Measurements from ENCODE around the gene LY6G5B.
A peak's percentile ranks its signal among the peaks of the same experiment; 100 is the strongest.

LY6G5B gene

GRCh38 chr6:31631209-31631608 lies 38.6 kb upstream of the LY6G5B start:
- no peaks in the 10 kb centered on the region for H3K9me3 ChIP-seq (ENCODE audit: insufficient read depth, low read depth, low read length)
- no peak overlapping the region for H3K27ac ChIP-seq (ENCODE audit: low read depth, low read length)
- no peaks in the 10 kb centered on the region for H3K27me3 ChIP-seq (ENCODE audit: insufficient read depth, low read length)
- no peak overlapping the region for H3K9ac ChIP-seq (ENCODE audit: low read depth, low read length)
- WGBS: 96% methylated on average over 16 of the region's 16 CpGs
- H3K36me3 ChIP-seq (ENCODE audit: insufficient read depth, low read length): peaks cover 100% of the 10 kb centered on the region
- H3K4me3 ChIP-seq (ENCODE audit: low read length): no peak overlapping the region
- no peaks in the 10 kb centered on the region for H3K4me1 ChIP-seq (ENCODE audit: insufficient read depth, low read length)

DNA sequence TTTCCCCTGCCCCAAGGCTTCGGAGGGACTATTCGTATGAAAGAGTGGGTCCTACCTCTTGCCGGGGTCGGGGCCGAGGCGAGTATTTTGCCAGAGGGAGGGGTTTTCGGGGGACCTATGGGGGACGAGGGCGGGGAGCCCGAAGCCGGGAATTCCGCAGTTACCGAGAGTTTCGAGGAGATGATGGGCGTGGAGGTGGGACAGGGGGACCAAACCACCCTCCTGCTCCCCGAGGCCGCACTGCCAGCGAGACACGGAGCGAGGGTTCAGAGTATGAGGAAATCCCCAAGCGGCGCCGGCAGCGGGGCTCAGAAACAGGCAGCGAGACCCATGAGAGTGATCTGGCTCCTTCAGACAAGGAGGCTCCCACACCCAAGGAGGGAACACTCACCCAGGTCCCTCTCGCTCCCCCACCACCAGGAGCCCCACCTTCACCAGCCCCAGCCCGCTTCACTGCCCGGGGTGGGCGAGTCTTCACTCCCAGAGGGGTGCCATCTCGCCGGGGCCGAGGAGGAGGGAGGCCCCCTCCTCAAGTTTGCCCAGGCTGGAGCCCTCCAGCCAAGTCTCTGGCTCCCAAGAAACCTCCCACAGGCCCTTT lies 38.0 kb upstream of the LY6G5B start:
- WGBS: 96% methylated on average over 32 of the region's 32 CpGs
- Histone ChIP-seq H3K9me3 (ENCODE audit: insufficient read depth, low read depth, low read length) (no peaks in the 10 kb centered on the region), H3K27me3 (ENCODE audit: insufficient read depth, low read length) (no peaks in the 10 kb centered on the region), H3K36me3 (ENCODE audit: insufficient read depth, low read length) (peaks cover 100% of the 10 kb centered on the region), H3K4me3 (ENCODE audit: low read length) (no peak overlapping the region), H3K9ac (ENCODE audit: low read depth, low read length) (no peak overlapping the region), H3K27ac (ENCODE audit: low read depth, low read length) (no peak overlapping the region), H3K4me1 (ENCODE audit: insufficient read depth, low read length) (no peaks in the 10 kb centered on the region)

DNA sequence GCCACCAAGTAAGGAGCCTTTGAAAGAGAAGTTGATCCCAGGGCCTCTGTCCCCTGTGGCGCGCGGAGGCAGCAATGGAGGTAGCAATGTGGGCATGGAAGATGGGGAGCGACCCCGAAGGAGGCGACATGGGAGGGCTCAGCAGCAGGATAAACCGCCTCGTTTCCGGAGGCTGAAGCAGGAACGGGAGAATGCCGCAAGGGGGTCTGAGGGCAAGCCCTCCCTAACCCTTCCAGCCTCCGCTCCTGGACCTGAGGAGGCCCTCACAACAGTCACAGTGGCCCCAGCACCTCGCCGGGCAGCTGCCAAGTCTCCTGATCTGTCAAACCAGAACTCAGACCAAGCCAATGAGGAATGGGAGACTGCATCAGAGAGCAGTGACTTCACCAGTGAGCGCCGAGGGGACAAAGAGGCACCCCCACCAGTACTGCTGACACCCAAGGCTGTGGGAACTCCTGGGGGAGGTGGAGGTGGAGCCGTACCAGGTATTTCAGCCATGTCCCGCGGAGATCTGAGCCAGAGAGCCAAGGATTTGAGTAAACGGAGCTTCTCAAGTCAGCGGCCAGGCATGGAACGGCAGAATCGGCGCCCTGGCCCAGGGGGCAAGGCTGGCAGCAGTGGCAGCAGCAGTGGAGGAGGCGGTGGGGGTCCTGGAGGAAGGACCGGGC lies 37.4 kb upstream of the LY6G5B start:
- H3K27ac ChIP-seq (ENCODE audit: low read depth, low read length): no peak overlapping the region
- 95% methylated on average over 26 of the region's 26 CpGs for WGBS
- no peak overlapping the region for H3K9ac ChIP-seq (ENCODE audit: low read depth, low read length)

GRCh38 chr6:31633447-31633846 lies 36.3 kb upstream of the LY6G5B start:
- WGBS: 94% methylated on average over 7 of the region's 7 CpGs
- H3K9me3 ChIP-seq (ENCODE audit: insufficient read depth, low read depth, low read length): no peaks in the 10 kb centered on the region
- no peaks in the 10 kb centered on the region for H3K4me1 ChIP-seq (ENCODE audit: insufficient read depth, low read length)
- peaks cover 98% of the 10 kb centered on the region for H3K36me3 ChIP-seq (ENCODE audit: insufficient read depth, low read length)
- no peak overlapping the region for H3K27ac ChIP-seq (ENCODE audit: low read depth, low read length)
- H3K27me3 ChIP-seq (ENCODE audit: insufficient read depth, low read length): no peaks in the 10 kb centered on the region
- no peak overlapping the region for H3K9ac ChIP-seq (ENCODE audit: low read depth, low read length)
- H3K4me3 ChIP-seq (ENCODE audit: low read length): no peak overlapping the region

More for the DNA sequence above, 37.4 kb upstream of the LY6G5B start:
- no peaks in the 10 kb centered on the region for H3K27me3 ChIP-seq (ENCODE audit: insufficient read depth, low read length)
- no peak overlapping the region for H3K4me3 ChIP-seq (ENCODE audit: low read length)
- no peaks in the 10 kb centered on the region for H3K4me1 ChIP-seq (ENCODE audit: insufficient read depth, low read length)
- H3K36me3 ChIP-seq (ENCODE audit: insufficient read depth, low read length): peaks cover 99% of the 10 kb centered on the region
- no peaks in the 10 kb centered on the region for H3K9me3 ChIP-seq (ENCODE audit: insufficient read depth, low read depth, low read length)

GRCh38 chr6:31634131-31634530 lies 35.6 kb upstream of the LY6G5B start:
- 96% methylated on average over 3 of the region's 3 CpGs for WGBS
- peaks cover 98% of the 10 kb centered on the region for H3K36me3 ChIP-seq (ENCODE audit: insufficient read depth, low read length)
- no peak overlapping the region for H3K9ac ChIP-seq (ENCODE audit: low read depth, low read length)
- no peaks in the 10 kb centered on the region for H3K4me1 ChIP-seq (ENCODE audit: insufficient read depth, low read length)
- H3K9me3 ChIP-seq (ENCODE audit: insufficient read depth, low read depth, low read length): no peaks in the 10 kb centered on the region
- H3K4me3 ChIP-seq (ENCODE audit: low read length): no peak overlapping the region
- no peaks in the 10 kb centered on the region for H3K27me3 ChIP-seq (ENCODE audit: insufficient read depth, low read length)
- H3K27ac ChIP-seq (ENCODE audit: low read depth, low read length): no peak overlapping the region

DNA sequence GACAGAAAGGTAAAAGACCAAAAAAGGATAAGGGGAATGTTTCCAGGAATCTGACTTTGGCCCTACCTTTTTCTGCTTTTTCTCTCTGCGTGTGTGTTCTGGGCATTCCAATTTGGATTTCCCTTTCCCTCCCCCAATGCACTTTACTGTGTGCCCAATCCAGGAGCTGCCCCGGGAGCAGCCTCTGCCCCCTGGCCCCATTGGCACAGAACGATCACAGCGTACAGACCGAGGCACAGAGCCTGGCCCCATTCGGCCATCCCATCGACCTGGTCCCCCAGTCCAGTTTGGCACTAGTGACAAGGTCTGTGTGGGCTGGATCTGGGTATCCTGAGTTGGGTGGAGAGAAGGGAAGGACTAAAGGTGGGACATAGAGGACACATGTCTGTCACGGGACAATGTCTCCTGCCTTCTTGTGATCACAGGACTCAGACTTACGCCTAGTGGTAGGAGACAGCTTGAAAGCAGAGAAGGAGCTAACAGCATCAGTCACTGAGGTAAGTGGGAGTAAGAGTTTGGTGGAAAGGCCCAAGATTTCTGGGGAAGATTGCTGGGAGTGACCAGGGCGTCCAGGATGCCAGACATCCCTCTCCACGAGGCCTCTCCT lies 34.7 kb upstream of the LY6G5B start:
- peaks cover 99% of the 10 kb centered on the region for H3K36me3 ChIP-seq (ENCODE audit: insufficient read depth, low read length)
- no peak overlapping the region for H3K4me3 ChIP-seq (ENCODE audit: low read length)
- H3K4me1 ChIP-seq (ENCODE audit: insufficient read depth, low read length): no peaks in the 10 kb centered on the region
- H3K27me3 ChIP-seq (ENCODE audit: insufficient read depth, low read length): no peaks in the 10 kb centered on the region
- H3K27ac ChIP-seq (ENCODE audit: low read depth, low read length): no peak overlapping the region
- no peak overlapping the region for H3K9ac ChIP-seq (ENCODE audit: low read depth, low read length)
- H3K9me3 ChIP-seq (ENCODE audit: insufficient read depth, low read depth, low read length): no peaks in the 10 kb centered on the region
- WGBS: 88% methylated on average over 11 of the region's 11 CpGs

DNA sequence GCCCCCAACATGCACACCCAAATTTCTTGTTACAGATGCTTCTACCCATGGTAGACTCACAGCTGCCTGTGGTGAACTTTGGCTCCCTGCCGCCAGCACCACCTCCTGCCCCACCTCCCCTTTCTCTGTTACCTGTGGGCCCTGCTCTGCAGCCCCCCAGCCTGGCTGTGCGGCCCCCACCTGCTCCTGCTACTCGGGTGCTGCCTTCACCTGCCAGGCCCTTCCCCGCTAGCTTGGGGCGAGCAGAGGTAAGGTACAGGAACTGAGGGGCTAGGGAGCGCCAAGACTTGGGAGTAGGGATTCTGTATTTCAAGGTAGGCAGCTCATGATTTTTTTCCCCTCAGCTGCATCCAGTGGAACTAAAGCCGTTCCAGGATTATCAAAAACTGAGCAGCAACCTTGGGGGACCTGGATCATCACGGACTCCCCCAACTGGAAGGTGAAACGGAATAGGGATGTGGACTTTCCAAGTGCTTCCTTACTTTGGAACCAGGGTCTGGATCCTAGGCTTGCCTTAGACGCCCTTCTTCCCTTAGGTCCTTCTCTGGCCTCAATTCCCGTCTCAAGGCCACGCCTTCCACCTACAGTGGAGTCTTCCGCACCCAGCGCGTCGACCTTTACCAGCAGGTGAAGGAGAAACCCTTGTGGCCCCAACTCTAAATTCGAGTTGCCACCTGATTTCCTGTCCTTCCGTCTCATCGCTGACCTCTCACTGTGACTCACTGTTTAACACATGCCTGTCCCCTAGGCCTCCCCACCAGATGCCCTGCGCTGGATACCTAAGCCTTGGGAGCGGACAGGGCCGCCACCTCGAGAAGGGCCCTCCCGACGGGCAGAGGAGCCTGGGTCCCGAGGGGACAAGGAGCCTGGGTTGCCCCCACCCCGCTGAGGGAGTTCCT lies 32.8 kb upstream of the LY6G5B start:
- 89% methylated on average over 27 of the region's 27 CpGs for WGBS
- Histone ChIP-seq H3K9ac (ENCODE audit: low read depth, low read length) (no peak overlapping the region), H3K27ac (ENCODE audit: low read depth, low read length) (peak overlapping the region; percentile 54; the same call in 1 of the 2 replicates), H3K9me3 (ENCODE audit: insufficient read depth, low read depth, low read length) (no peaks in the 10 kb centered on the region), H3K4me3 (ENCODE audit: low read length) (no peak overlapping the region), H3K4me1 (ENCODE audit: insufficient read depth, low read length) (no peaks in the 10 kb centered on the region), H3K36me3 (ENCODE audit: insufficient read depth, low read length) (peaks cover 99% of the 10 kb centered on the region), H3K27me3 (ENCODE audit: insufficient read depth, low read length) (no peaks in the 10 kb centered on the region)

- Histone ChIP-seq H3K9ac (ENCODE audit: low read depth, low read length) (no peak overlapping the region), H3K36me3 (ENCODE audit: insufficient read depth, low read length) (peaks cover 98% of the 10 kb centered on the region)
Measured at GRCh38 chr6:31639043-31639442, 30.7 kb upstream of the LY6G5B start.

GRCh38 chr6:31639449-31639861 lies 30.3 kb upstream of the LY6G5B start:
- no peaks in the 10 kb centered on the region for H3K9me3 ChIP-seq (ENCODE audit: insufficient read depth, low read depth, low read length)
- H3K9ac ChIP-seq (ENCODE audit: low read depth, low read length): no peak overlapping the region
- H3K27me3 ChIP-seq (ENCODE audit: insufficient read depth, low read length): no peaks in the 10 kb centered on the region
- no peak overlapping the region for H3K4me3 ChIP-seq (ENCODE audit: low read length)
- 91% methylated on average over 9 of the region's 10 CpGs for WGBS
- H3K27ac ChIP-seq (ENCODE audit: low read depth, low read length): no peak overlapping the region
- peaks cover 98% of the 10 kb centered on the region for H3K36me3 ChIP-seq (ENCODE audit: insufficient read depth, low read length)
- H3K4me1 ChIP-seq (ENCODE audit: insufficient read depth, low read length): no peaks in the 10 kb centered on the region

More at GRCh38 chr6:31639043-31639442, 30.7 kb upstream of the LY6G5B start:
- no peak overlapping the region for H3K4me3 ChIP-seq (ENCODE audit: low read length)
- H3K27me3 ChIP-seq (ENCODE audit: insufficient read depth, low read length): no peaks in the 10 kb centered on the region
- no peaks in the 10 kb centered on the region for H3K4me1 ChIP-seq (ENCODE audit: insufficient read depth, low read length)
- WGBS: 91% methylated on average over 9 of the region's 9 CpGs
- no peaks in the 10 kb centered on the region for H3K9me3 ChIP-seq (ENCODE audit: insufficient read depth, low read depth, low read length)
- no peak overlapping the region for H3K27ac ChIP-seq (ENCODE audit: low read depth, low read length)

- WGBS: 99% methylated on average over 6 of the region's 6 CpGs
- no peak overlapping the region for H3K9ac ChIP-seq (ENCODE audit: low read depth, low read length)
- H3K4me3 ChIP-seq (ENCODE audit: low read length): no peak overlapping the region
- no peaks in the 10 kb centered on the region for H3K9me3 ChIP-seq (ENCODE audit: insufficient read depth, low read depth, low read length)
- no peaks in the 10 kb centered on the region for H3K4me1 ChIP-seq (ENCODE audit: insufficient read depth, low read length)
- H3K27ac ChIP-seq (ENCODE audit: low read depth, low read length): no peak overlapping the region
- H3K36me3 ChIP-seq (ENCODE audit: insufficient read depth, low read length): peaks cover 98% of the 10 kb centered on the region
- H3K27me3 ChIP-seq (ENCODE audit: insufficient read depth, low read length): no peaks in the 10 kb centered on the region
Measured at GRCh38 chr6:31640612-31641011, 29.2 kb upstream of the LY6G5B start.

- peaks cover 98% of the 10 kb centered on the region for H3K36me3 ChIP-seq (ENCODE audit: insufficient read depth, low read length)
- H3K9ac ChIP-seq (ENCODE audit: low read depth, low read length): no peak overlapping the region
- no peaks in the 10 kb centered on the region for H3K27me3 ChIP-seq (ENCODE audit: insufficient read depth, low read length)
- H3K27ac ChIP-seq (ENCODE audit: low read depth, low read length): no peak overlapping the region
- no peak overlapping the region for H3K4me3 ChIP-seq (ENCODE audit: low read length)
- 91% methylated on average over 4 of the region's 4 CpGs for WGBS
- H3K4me1 ChIP-seq (ENCODE audit: insufficient read depth, low read length): no peaks in the 10 kb centered on the region
- H3K9me3 ChIP-seq (ENCODE audit: insufficient read depth, low read depth, low read length): no peaks in the 10 kb centered on the region
Measured at GRCh38 chr6:31641370-31641769, 28.4 kb upstream of the LY6G5B start.
